ENCODE measurements around the gene SLC45A3.

Gene SLC45A3

DNA sequence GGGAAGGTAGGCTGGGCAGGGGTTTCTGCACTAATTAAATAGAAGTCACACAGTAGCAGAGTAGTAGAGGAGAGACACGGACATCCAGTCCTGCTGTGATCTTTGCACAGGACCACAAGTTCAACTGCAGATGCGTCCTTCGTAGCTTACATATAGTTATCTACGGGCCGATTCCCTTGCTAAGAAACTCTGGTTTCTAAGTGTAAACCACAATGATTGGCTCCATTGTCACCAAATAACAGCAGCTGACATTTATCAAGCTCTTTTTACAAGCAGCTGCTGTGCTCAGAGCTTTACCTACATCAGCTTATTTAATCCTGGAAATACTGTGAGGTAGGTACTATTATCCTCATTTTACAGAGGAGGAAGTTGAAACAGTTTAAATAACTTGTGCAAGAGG lies 3.1 kb downstream of the SLC45A3 start:
- H3K4me1 ChIP-seq (ENCODE audit: control insufficient read depth, insufficient read depth, low read length, unreplicated experiment) = peaks cover 11% of the 10 kb centered on the region
- H3K27ac ChIP-seq (ENCODE audit: low read depth, low read length) = no peak overlapping the region
- no peaks in the 10 kb centered on the region for H3K27me3 ChIP-seq (ENCODE audit: insufficient read depth, low read length)
- no peak overlapping the region for H3K4me3 ChIP-seq (ENCODE audit: low read depth, low read length)
- H3K36me3 ChIP-seq (ENCODE audit: insufficient read depth, low read length) = no peaks in the 10 kb centered on the region
- no peak overlapping the region for H2AFZ ChIP-seq (ENCODE audit: low read length, unreplicated experiment)
- H3K79me2 ChIP-seq (ENCODE audit: control insufficient read depth, insufficient read depth, low read length, unreplicated experiment) = peaks cover 11% of the 10 kb centered on the region

DNA sequence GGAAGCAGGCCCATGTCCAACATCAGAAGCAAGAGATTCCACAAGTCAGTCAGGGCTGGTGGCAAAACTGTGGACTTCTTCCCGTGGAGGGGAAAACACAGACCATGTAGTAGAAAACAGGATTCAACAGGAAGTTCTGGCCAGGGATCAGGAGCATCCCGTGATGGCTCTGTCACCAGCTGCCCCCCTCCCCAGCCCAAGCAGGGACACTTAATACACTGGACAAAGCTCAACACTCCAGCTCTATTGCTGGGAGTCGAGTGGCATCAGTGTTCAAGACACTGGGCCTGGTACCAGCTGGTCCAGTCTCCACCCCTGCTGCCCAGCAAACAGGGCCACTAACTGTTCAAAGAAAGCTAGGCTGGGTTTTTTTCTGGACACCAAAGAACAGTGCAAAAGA lies 3.7 kb downstream of the SLC45A3 start:
- Histone ChIP-seq H3K4me1 (ENCODE audit: control insufficient read depth, insufficient read depth, low read length, unreplicated experiment) (peaks cover 11% of the 10 kb centered on the region), H3K4me3 (ENCODE audit: low read depth, low read length) (no peak overlapping the region), H3K36me3 (ENCODE audit: insufficient read depth, low read length) (no peaks in the 10 kb centered on the region), H3K79me2 (ENCODE audit: control insufficient read depth, insufficient read depth, low read length, unreplicated experiment) (peaks cover 11% of the 10 kb centered on the region), H3K27ac (ENCODE audit: low read depth, low read length) (no peak overlapping the region), H2AFZ (ENCODE audit: low read length, unreplicated experiment) (no peak overlapping the region), H3K27me3 (ENCODE audit: insufficient read depth, low read length) (no peaks in the 10 kb centered on the region)

DNA sequence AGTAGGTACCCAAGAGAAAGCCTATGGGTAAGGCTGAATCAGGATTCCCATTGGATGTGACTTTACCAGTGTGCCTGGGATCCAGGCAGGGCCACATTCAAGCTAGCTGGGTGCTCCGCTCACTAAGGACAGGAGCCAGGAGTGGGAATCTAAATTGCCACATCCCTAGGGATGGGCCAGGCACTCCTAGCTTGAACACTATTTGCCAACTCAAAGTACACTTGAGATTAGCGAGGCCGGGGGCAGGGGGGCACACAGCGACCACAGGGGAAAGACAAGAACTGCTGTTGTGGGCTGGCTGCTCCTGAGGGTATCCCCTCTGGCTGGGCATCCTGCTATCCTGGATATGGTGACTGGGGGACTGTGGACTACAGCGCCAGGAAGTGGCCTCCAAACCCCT lies 4.3 kb downstream of the SLC45A3 start:
- H3K36me3 ChIP-seq (ENCODE audit: insufficient read depth, low read length) = no peaks in the 10 kb centered on the region
- no peak overlapping the region for H3K4me3 ChIP-seq (ENCODE audit: low read depth, low read length)
- H3K27me3 ChIP-seq (ENCODE audit: insufficient read depth, low read length) = no peaks in the 10 kb centered on the region
- peaks cover 11% of the 10 kb centered on the region for H3K79me2 ChIP-seq (ENCODE audit: control insufficient read depth, insufficient read depth, low read length, unreplicated experiment)
- H3K27ac ChIP-seq (ENCODE audit: low read depth, low read length) = no peak overlapping the region
- H2AFZ ChIP-seq (ENCODE audit: low read length, unreplicated experiment) = no peak overlapping the region
- peaks cover 11% of the 10 kb centered on the region for H3K4me1 ChIP-seq (ENCODE audit: control insufficient read depth, insufficient read depth, low read length, unreplicated experiment)

DNA sequence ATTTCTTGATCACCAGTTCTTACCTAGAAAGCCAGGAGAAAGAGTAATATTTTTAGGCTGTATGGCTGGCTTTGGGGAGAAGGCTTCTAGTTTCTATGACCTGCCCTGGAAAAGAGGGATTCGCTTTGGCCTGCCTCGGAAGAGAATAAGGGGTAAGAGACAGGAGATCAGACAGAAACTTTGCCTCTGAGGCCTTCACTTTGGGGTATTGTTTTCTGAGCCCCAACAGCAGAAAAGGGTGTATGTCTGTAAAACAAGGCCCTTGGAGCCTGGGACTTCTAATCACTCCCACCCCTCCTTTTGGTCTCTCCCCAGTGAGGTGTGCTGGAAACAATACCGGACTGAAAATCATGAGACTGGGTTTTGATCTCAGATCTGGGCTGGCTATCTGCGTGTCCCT lies 5.1 kb downstream of the SLC45A3 start:
- Histone ChIP-seq H3K79me2 (ENCODE audit: control insufficient read depth, insufficient read depth, low read length, unreplicated experiment) (peaks cover 11% of the 10 kb centered on the region), H3K4me3 (ENCODE audit: low read depth, low read length) (no peak overlapping the region), H3K4me1 (ENCODE audit: control insufficient read depth, insufficient read depth, low read length, unreplicated experiment) (peaks cover 11% of the 10 kb centered on the region), H3K27me3 (ENCODE audit: insufficient read depth, low read length) (no peaks in the 10 kb centered on the region), H3K36me3 (ENCODE audit: insufficient read depth, low read length) (no peaks in the 10 kb centered on the region), H2AFZ (ENCODE audit: low read length, unreplicated experiment) (no peak overlapping the region), H3K27ac (ENCODE audit: low read depth, low read length) (no peak overlapping the region)

DNA sequence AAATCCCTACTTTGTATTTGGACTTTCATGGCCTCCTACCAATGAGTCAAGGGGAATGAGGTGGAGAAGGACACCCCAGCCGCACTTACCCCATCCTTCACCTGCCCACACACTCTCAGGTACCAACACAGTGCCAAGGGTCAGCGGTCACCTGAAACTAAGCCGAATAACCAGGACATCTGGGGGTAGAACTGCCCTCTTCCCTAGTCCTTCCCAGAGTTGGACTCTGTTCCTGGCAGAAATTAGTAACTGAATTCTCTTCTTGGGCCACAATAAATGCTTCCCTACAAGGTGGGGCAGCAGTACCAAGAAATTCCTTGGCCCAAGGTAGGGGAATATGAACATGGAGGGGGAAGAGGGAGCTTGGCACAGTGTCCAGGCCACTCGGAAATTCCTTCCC lies 7.3 kb downstream of the SLC45A3 start:
- Histone ChIP-seq H3K27me3 (ENCODE audit: insufficient read depth, low read length) (no peaks in the 10 kb centered on the region), H3K36me3 (ENCODE audit: insufficient read depth, low read length) (no peaks in the 10 kb centered on the region), H3K4me3 (ENCODE audit: low read depth, low read length) (no peak overlapping the region), H2AFZ (ENCODE audit: low read length, unreplicated experiment) (no peak overlapping the region), H3K27ac (ENCODE audit: low read depth, low read length) (no peak overlapping the region), H3K4me1 (ENCODE audit: control insufficient read depth, insufficient read depth, low read length, unreplicated experiment) (peaks cover 12% of the 10 kb centered on the region), H3K79me2 (ENCODE audit: control insufficient read depth, insufficient read depth, low read length, unreplicated experiment) (peaks cover 6% of the 10 kb centered on the region)

DNA sequence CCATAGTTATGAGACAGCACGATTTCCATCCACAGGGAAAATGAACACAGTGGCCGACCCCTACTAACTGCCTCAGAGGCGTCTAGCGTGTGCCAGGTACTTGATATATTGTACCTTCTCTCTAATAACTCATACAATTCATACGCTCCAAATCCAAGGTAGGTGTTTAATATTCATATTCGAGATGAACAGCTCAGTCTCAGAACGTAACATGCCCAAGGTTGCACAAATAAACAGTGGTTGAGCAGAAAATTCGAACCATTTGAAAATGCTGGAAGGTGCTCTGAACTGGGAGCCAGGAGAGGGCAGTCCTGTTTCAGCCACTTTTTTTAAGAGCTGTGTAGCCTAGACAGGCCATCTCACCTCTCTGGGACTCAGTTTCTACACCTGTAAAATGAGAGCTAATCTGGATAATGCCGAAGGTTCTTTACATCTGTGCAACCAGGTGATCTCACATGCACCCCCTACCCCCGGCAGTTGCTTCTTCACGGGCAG lies 7.9 kb downstream of the SLC45A3 start:
- Histone ChIP-seq H2AFZ (ENCODE audit: low read length, unreplicated experiment) (no peak overlapping the region), H3K36me3 (ENCODE audit: insufficient read depth, low read length) (no peaks in the 10 kb centered on the region), H3K27ac (ENCODE audit: low read depth, low read length) (no peak overlapping the region), H3K4me3 (ENCODE audit: low read depth, low read length) (no peak overlapping the region), H3K79me2 (ENCODE audit: control insufficient read depth, insufficient read depth, low read length, unreplicated experiment) (peaks cover 9% of the 10 kb centered on the region), H3K27me3 (ENCODE audit: insufficient read depth, low read length) (no peaks in the 10 kb centered on the region), H3K4me1 (ENCODE audit: control insufficient read depth, insufficient read depth, low read length, unreplicated experiment) (peaks cover 12% of the 10 kb centered on the region)

DNA sequence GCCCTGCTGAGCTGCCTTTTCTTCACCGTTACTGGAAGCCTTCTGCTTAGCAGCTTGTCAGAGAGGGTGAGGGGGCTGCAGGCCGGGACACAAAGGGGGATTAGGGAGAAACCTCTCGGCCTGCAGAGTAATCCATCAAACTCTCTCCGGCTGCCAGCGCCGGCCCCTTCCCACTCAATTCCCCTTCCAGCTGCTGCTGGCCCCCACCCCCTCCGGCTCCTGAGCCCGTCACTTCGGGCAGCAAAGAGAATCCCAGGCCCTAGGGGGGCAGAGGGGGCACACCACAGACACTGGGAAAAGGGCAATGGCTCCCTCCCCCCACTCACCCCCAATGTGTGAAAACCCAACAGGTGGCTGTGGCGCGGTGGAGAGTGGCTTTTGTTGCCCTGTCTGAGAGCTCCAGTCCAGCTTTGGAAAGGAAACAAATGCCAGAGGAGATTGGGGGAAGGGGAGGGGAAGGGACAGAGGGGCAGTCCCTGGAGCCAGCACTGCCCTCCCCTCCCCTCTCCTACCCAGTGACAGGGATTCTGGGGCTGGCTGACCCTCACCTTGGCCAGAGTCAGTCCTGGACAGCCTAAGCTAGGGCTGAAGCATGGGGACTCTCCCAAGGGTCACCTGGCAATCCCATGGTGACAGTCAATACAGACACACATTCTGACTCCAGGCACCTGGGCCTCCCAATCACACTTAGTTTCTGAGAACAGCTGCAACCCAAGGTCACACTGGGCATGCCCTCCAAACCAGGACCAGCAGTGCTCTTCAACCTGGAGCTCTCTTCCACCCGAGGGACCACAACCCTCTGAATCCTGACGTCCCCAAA lies 9.5 kb downstream of the SLC45A3 start:
- H3K4me1 ChIP-seq (ENCODE audit: control insufficient read depth, insufficient read depth, low read length, unreplicated experiment) = peaks cover 12% of the 10 kb centered on the region
- H3K4me3 ChIP-seq (ENCODE audit: low read depth, low read length) = no peak overlapping the region
- no peak overlapping the region for H3K27ac ChIP-seq (ENCODE audit: low read depth, low read length)
- no peaks in the 10 kb centered on the region for H3K36me3 ChIP-seq (ENCODE audit: insufficient read depth, low read length)
- no peaks in the 10 kb centered on the region for H3K27me3 ChIP-seq (ENCODE audit: insufficient read depth, low read length)
- H2AFZ ChIP-seq (ENCODE audit: low read length, unreplicated experiment) = no peak overlapping the region
- peaks cover 6% of the 10 kb centered on the region for H3K79me2 ChIP-seq (ENCODE audit: control insufficient read depth, insufficient read depth, low read length, unreplicated experiment)

DNA sequence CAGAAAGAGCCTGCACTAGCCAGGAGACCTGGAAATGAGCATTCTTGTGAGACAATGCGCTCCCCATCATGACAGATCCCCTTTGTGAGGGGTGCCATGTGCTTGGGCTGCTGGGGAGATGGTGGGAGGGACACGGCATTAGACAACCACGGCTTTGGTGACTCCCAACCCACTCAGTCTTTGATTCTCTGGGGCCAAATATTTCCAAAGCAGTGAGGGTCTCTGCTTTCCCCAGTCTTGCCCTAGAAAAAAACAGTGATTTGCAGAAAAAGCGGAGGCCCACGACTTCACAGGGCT lies 10.2 kb downstream of the SLC45A3 start:
- Histone ChIP-seq H3K79me2 (ENCODE audit: control insufficient read depth, insufficient read depth, low read length, unreplicated experiment) (peaks cover 5% of the 10 kb centered on the region), H3K4me3 (ENCODE audit: low read depth, low read length) (no peak overlapping the region), H3K36me3 (ENCODE audit: insufficient read depth, low read length) (no peaks in the 10 kb centered on the region), H2AFZ (ENCODE audit: low read length, unreplicated experiment) (no peak overlapping the region), H3K27me3 (ENCODE audit: insufficient read depth, low read length) (no peaks in the 10 kb centered on the region), H3K4me1 (ENCODE audit: control insufficient read depth, insufficient read depth, low read length, unreplicated experiment) (peaks cover 15% of the 10 kb centered on the region), H3K27ac (ENCODE audit: low read depth, low read length) (no peak overlapping the region)

DNA sequence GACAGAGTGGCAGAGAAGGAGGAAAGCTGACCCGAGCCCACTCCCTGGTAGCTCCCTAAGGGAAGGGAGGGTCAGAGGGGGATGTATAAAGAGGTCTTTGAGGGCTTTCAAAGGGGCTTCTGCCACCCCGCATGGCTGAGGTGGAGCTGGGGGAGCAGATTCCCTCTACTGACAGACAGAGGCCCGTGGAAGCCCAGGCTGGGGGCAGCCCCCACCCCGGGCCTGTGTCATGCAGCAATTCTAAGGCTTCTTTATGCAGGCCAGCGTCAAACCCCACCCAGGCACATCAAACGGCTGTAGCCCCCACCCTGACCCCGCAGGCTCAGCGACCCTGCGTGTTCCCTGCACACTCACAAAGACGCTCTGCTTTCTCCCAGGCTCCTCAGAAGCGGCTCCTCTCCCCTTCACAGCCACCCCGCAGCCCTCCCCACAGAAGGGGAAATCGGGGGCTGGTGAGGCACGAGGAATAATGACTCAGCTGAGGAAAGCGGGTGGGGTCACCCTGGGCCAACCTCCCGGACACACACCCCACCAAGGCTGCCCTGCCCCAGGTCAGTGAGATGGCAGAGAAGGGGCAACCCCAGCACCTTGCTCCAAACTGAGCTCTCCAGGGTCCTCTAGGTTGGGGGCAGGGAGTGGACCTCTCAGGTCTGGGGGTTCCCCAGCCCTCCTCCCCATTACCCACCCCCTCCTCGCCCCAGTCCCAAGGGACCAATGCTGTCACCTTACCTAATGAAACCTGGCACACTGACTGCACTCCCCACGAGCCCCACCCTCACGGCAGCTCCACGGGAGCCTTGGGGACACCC lies 10.8 kb downstream of the SLC45A3 start:
- no peaks in the 10 kb centered on the region for H3K36me3 ChIP-seq (ENCODE audit: insufficient read depth, low read length)
- H3K79me2 ChIP-seq (ENCODE audit: control insufficient read depth, insufficient read depth, low read length, unreplicated experiment) = peaks cover 5% of the 10 kb centered on the region
- H3K27ac ChIP-seq (ENCODE audit: low read depth, low read length) = no peak overlapping the region
- no peaks in the 10 kb centered on the region for H3K27me3 ChIP-seq (ENCODE audit: insufficient read depth, low read length)
- H2AFZ ChIP-seq (ENCODE audit: low read length, unreplicated experiment) = no peak overlapping the region
- no peak overlapping the region for H3K4me3 ChIP-seq (ENCODE audit: low read depth, low read length)
- H3K4me1 ChIP-seq (ENCODE audit: control insufficient read depth, insufficient read depth, low read length, unreplicated experiment) = peaks cover 21% of the 10 kb centered on the region

DNA sequence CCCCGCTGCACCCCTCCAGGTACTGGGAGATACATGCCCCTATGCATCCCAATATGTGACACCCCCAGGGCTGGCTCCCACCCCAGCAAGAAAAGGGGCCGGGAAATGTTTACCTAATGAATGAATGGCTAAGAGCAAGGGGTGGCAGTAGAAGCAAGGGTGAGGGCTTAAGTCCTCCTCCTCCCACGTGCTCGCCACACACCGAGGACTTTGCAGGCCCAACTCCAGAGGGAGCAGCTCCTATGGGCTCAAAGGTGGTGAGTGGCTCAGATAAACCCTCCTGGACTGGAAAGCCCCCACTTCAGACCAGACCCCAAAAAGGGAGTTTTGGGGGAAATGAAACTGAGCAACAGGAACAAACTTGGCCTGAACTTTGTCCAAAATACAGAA lies 11.4 kb downstream of the SLC45A3 start:
- H3K79me2 ChIP-seq (ENCODE audit: control insufficient read depth, insufficient read depth, low read length, unreplicated experiment) = peaks cover 5% of the 10 kb centered on the region
- H3K36me3 ChIP-seq (ENCODE audit: insufficient read depth, low read length) = no peaks in the 10 kb centered on the region
- no peaks in the 10 kb centered on the region for H3K27me3 ChIP-seq (ENCODE audit: insufficient read depth, low read length)
- H3K27ac ChIP-seq (ENCODE audit: low read depth, low read length) = no peak overlapping the region
- H3K4me1 ChIP-seq (ENCODE audit: control insufficient read depth, insufficient read depth, low read length, unreplicated experiment) = peaks cover 26% of the 10 kb centered on the region
- H2AFZ ChIP-seq (ENCODE audit: low read length, unreplicated experiment) = no peak overlapping the region
- H3K4me3 ChIP-seq (ENCODE audit: low read depth, low read length) = no peak overlapping the region

All from ACC112 (cell line).